Measurements from ENCODE around the gene DBH. TPM values are rescaled to one million over a fixed set of nuclear protein-coding genes. Genes with fewer than 3 reads are reported as not detected.

Gene DBH
- total RNA-seq, 2 donors from 2014 or later: not detected

DNA sequence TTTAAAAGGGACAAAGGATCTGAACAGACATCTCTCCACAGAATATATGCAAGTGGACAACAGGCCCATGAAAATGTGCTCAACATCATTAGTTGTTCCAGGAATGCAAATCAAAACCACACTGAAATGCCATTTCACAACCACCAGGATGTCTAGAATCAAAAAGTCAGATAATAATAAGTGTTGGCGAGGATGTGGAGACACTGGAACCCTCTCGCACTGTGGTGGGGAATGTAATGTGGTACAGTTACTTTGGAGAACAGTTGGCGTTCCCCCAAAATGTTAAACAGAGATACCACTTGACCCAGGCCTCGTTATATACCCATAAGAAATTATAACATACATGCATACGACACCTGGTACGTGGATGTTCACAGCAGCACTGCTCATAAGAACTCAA is 63.4 kb downstream of the DBH start:
- ATAC-seq (ENCODE audit: insufficient number of reproducible peaks, low FRiP score, low read depth) (no peak), DNase-seq (ENCODE audit: low spot score) (no peak)
- no peaks in the 10 kb centered on the region for H3K36me3 ChIP-seq
- no peak overlapping the region for H3K27ac ChIP-seq
- no peaks in the 10 kb centered on the region for H3K9me3 ChIP-seq
- H3K27me3 ChIP-seq (replicated peaks; ENCODE audit: insufficient read depth): no peaks in the 10 kb centered on the region
- no peak overlapping the region for H3K4me3 ChIP-seq
- TF ChIP-seq, protein P1, sequence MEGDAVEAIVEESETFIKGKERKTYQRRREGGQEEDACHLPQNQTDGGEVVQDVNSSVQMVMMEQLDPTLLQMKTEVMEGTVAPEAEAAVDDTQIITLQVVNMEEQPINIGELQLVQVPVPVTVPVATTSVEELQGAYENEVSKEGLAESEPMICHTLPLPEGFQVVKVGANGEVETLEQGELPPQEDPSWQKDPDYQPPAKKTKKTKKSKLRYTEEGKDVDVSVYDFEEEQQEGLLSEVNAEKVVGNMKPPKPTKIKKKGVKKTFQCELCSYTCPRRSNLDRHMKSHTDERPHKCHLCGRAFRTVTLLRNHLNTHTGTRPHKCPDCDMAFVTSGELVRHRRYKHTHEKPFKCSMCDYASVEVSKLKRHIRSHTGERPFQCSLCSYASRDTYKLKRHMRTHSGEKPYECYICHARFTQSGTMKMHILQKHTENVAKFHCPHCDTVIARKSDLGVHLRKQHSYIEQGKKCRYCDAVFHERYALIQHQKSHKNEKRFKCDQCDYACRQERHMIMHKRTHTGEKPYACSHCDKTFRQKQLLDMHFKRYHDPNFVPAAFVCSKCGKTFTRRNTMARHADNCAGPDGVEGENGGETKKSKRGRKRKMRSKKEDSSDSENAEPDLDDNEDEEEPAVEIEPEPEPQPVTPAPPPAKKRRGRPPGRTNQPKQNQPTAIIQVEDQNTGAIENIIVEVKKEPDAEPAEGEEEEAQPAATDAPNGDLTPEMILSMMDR (IDR thresholded peaks at IDR 0.05): no peak
- peaks cover 4 to 7% of the 10 kb centered on the region in 2 donors for H3K4me1 ChIP-seq (ENCODE audit: control insufficient read depth in 1 of 2, low read depth in 2 of 2)

DNA sequence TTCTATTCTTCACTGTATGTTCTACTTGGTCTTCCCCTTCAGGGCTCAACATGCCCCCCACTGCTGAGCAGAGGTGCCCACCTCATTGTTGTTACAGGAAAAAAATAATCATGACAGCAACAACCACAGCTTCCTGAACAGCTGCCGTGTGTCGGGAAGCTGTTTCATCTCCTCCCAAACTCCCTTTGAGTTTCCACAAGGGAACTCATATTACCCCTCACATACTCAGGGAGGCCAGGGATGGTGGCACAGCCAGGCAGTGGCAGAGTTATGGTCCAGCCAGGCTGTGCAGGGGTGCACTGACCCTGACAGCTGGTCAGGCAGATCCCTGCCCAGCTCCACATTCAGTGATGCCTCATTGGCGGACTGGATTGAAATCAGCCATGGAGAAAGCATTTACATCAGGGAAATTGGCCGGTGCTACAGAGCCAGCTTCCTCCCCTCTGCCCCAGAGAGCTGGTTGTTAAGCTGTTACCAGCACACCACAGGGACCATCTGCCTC is 64.7 kb downstream of the DBH start:
- no peaks in the 10 kb centered on the region for H3K9me3 ChIP-seq
- H3K27me3 ChIP-seq (replicated peaks; ENCODE audit: insufficient read depth): no peaks in the 10 kb centered on the region
- H3K4me3 ChIP-seq: no peak overlapping the region
- ATAC-seq (ENCODE audit: insufficient number of reproducible peaks, low FRiP score, low read depth): no peak
- peaks cover 4 to 7% of the 10 kb centered on the region in 2 donors for H3K4me1 ChIP-seq (ENCODE audit: control insufficient read depth in 1 of 2, low read depth in 2 of 2)
- no peaks in the 10 kb centered on the region for H3K36me3 ChIP-seq
- DNase-seq (ENCODE audit: low spot score): no peak
- TF ChIP-seq, protein P1 (IDR thresholded peaks at IDR 0.05): no peak
- no peak overlapping the region for H3K27ac ChIP-seq

DNA sequence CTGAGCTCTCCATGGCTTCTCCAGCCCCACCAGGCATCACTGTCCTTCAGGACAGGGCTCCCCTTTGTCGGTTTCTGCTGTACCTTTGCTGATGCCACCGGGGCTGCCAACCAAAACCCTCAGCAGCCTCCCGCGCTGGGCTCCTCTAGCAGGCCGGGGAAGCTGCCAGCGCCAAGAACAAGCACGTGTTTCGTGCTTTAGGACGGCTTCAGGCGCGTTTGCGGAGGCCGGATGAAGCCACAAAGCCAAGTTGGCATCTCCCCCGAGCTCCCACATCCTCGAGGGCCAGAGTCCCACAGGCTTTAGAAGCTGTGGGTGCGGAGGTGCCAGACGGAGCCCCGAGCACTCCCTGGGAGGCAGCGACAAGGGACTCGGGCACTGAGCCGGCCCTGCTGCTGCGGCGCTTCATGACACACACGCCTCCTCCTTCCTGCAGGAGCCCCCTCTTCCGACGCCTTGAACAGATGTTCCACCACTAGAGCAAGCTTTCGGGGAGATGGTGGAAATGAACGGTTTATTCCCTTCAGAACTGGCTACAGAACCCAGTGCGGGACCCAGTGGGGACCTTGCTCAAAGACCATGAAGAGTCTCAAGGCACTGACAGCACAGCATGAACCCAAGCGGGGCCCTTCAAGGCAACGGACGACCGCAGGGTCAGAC is 65.3 kb downstream of the DBH start:
- Histone ChIP-seq H3K9me3 (no peaks in the 10 kb centered on the region), H3K27me3 (replicated peaks; ENCODE audit: insufficient read depth) (no peaks in the 10 kb centered on the region), H3K4me3 (no peak overlapping the region), H3K27ac (no peak overlapping the region), H3K4me1 (ENCODE audit: control insufficient read depth in 1 of 2, low read depth in 2 of 2) (peaks cover 4 to 7% of the 10 kb centered on the region in 2 donors), H3K36me3 (no peaks in the 10 kb centered on the region)
- no peak for DNase-seq (ENCODE audit: low spot score)
- TF ChIP-seq, protein P1 (IDR thresholded peaks at IDR 0.05): no peak
- no peak for ATAC-seq (ENCODE audit: insufficient number of reproducible peaks, low FRiP score, low read depth)

DNA sequence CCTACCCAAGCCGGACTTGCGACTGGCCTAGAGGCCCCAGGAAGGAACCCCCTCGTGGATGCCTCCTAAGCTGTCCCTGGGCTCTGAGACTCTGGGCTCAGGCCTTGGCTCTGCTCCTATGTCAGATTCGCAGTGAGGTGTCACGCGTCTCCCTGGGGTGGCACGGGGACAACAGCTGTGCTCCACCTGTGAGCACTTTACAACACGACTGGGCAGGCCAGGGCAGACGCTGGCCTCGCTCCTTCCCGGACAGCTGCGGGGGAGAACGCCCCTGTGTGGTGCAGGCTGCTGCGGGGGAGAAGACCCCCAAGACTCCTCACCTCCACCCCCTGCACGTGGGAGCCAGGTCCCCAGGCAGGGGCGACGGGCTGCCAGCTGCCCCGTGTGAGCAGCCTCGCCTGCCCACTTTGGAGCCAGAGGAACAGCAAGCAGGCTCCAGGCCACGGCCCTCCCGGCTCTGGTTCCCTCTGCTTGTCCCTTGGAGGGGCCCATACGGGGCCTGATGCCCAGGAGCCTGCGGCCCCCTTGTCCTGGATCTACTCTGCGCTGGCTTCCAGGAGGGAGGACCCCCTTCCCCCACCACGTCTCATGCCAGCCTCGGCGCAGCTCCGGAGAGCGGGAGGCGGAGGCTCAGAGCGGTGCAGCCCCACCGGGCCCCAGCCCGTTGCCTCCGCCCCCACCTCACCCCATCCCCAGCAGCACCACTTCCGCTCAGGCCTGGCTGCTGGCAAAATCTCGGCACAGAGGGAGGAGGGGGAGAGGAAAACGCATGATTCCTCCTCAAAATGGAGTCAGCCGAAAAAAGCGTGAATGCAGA is 66.0 kb downstream of the DBH start:
- TF ChIP-seq, protein P1 (IDR thresholded peaks at IDR 0.05): no peak
- DNase-seq (ENCODE audit: low spot score) (no peak), ATAC-seq (ENCODE audit: insufficient number of reproducible peaks, low FRiP score, low read depth) (no peak)
- peaks cover 4 to 7% of the 10 kb centered on the region in 2 donors for H3K4me1 ChIP-seq (ENCODE audit: control insufficient read depth in 1 of 2, low read depth in 2 of 2)
- H3K9me3 ChIP-seq: no peaks in the 10 kb centered on the region
- no peaks in the 10 kb centered on the region for H3K27me3 ChIP-seq (replicated peaks; ENCODE audit: insufficient read depth)
- H3K27ac ChIP-seq: no peak overlapping the region
- H3K4me3 ChIP-seq: peak overlapping the region; percentile 64
- no peaks in the 10 kb centered on the region for H3K36me3 ChIP-seq

Data from thoracic aorta (tissue), 2 donors.